Stimulated activated CD8-positive, alpha-beta memory T cell treated with anti-CD3 and anti-CD28 coated beads, Interleukin-7, amount 100 ng/mL, for 24 hours (primary cell): ENCODE measurements around the gene GRIK1.

ENCODE experiments used
- DNase-seq: peaks from one replicate; pipeline ENCODE4 v3.0.0-alpha.2; 2020; ENCODE audit warnings: low read depth

The GRIK1 gene

GRCh38 chr21:29642551-29643245 lies 297.1 kb downstream of the GRIK1 start:
- DNase-seq: no peak

GRCh38 chr21:29641635-29642550 lies 297.9 kb downstream of the GRIK1 start:
- no peak for DNase-seq

GRCh38 chr21:29641001-29641634 lies 298.7 kb downstream of the GRIK1 start:
- DNase-seq: no peak

- no peak for DNase-seq
Observed at GRCh38 chr21:29640080-29640508, 299.7 kb downstream of the GRIK1 start.

GRCh38 chr21:29639366-29640079 lies 300.3 kb downstream of the GRIK1 start:
- DNase-seq: no peak

GRCh38 chr21:29638761-29639327 lies 301.0 kb downstream of the GRIK1 start:
- DNase-seq: no peak

GRCh38 chr21:29638138-29638537 lies 301.7 kb downstream of the GRIK1 start:
- no peak for DNase-seq

GRCh38 chr21:29637553-29637952 lies 302.2 kb downstream of the GRIK1 start:
- no peak for DNase-seq

- no peak for DNase-seq
Observed at GRCh38 chr21:29637134-29637533, 302.7 kb downstream of the GRIK1 start.

GRCh38 chr21:29634418-29634817 lies 305.4 kb downstream of the GRIK1 start:
- DNase-seq: no peak

GRCh38 chr21:29633756-29634155 lies 306.0 kb downstream of the GRIK1 start:
- no peak for DNase-seq

- DNase-seq: no peak
Observed at GRCh38 chr21:29630441-29630840, 309.4 kb downstream of the GRIK1 start.

- DNase-seq: no peak
Observed at GRCh38 chr21:29627905-29628304, 311.9 kb downstream of the GRIK1 start.

GRCh38 chr21:29626801-29627470 lies 312.9 kb downstream of the GRIK1 start:
- no peak for DNase-seq

GRCh38 chr21:29625990-29626389 lies 313.8 kb downstream of the GRIK1 start:
- DNase-seq: no peak

- DNase-seq: no peak
Observed at GRCh38 chr21:29624776-29625175, 315.0 kb downstream of the GRIK1 start.

GRCh38 chr21:29621525-29621924 lies 318.3 kb downstream of the GRIK1 start:
- no peak for DNase-seq

GRCh38 chr21:29616209-29616751 lies 323.5 kb downstream of the GRIK1 start:
- no peak for DNase-seq

GRCh38 chr21:29613877-29614276 lies 325.9 kb downstream of the GRIK1 start:
- DNase-seq: no peak

- no peak for DNase-seq
Observed at GRCh38 chr21:29613021-29613420, 326.8 kb downstream of the GRIK1 start.
